HepG2 (cell line): Measurements from ENCODE around the gene CFAP43. TPM values are rescaled to one million over a fixed set of nuclear protein-coding genes. Genes with fewer than 3 reads are reported as not detected.

Experiments used
- ATAC-seq: fragments of 200-7000 bp; cut with Tn5 transposase; 3 replicates; pipeline ENCODE4 v1.9.1; 2020; ENCODE audit warnings: mild to moderate bottlenecking, moderate library complexity
- BruUV-seq: library from RNA; stranded (reverse); fragments of 400-500 nt; replicated peaks from 2 replicates; lab custom pipeline; 2021; lab: Mats Ljungman, UMichigan
- CTCF ChIA-PET: fragments of 300-600 bp; formaldehyde crosslinking; extraction: SDS; loops from one replicate; lab custom pipeline; 2021; ENCODE audit warnings: low total read pairs, inconsistent platforms, low intra/inter-chr PET ratio; lab: Yijun Ruan, JAX
- POLR2A ChIA-PET: fragments of 350-600 bp; sonication (Branson Sonifier 250); formaldehyde crosslinking; loops from one replicate; lab custom pipeline; 2020; ENCODE audit warnings: antibody characterized with exemption, inconsistent platforms; lab: Yijun Ruan, JAX
- DNase-seq: peaks from one replicate; pipeline ENCODE4 v3.0.0-alpha.2; 2015; ENCODE audit warnings: low spot score
- FAIRE-seq: peaks from 3 replicates; lab custom pipeline; 2011; peaks lifted over from hg19 to GRCh38; lab: Jason Lieb, UNC
- H2AFZ ChIP-seq: one replicate; pipeline ENCODE4 v1.6.1; 2011; ENCODE audit warnings: low read length, inconsistent platforms
- H3K27ac ChIP-seq: fragments of 300-600 bp; 3 replicates; pipeline ENCODE4 v1.8.0; 2011; ENCODE audit warnings: mixed run types, mild to moderate bottlenecking, mixed read lengths, low read length, inconsistent platforms; ENCODE audit not compliant: insufficient read depth; ENCODE audit errors: extremely low read length
- H3K27me3 ChIP-seq, 2 experiments: fragments of 200-600 bp in 1 of 2; 2 replicates in 1 of 2; 3 replicates in 1 of 2; pipeline versions ENCODE4 v1.6.0 to v1.8.0; 2011; ENCODE audit warnings: low read length in 2 of 2, mild to moderate bottlenecking in 2 of 2, moderate library complexity in 2 of 2, inconsistent platforms in 1 of 2; ENCODE audit not compliant: insufficient read depth in 2 of 2, control insufficient read depth in 1 of 2
- H3K36me3 ChIP-seq, 2 experiments: fragments of 200-600 bp in 1 of 2; replicated peaks in 1 of 2; 2 replicates in 1 of 2; 3 replicates in 1 of 2; pipeline versions ENCODE4 v1.5.1 to v1.8.0; 2011; ENCODE audit warnings: low read length in 2 of 2, inconsistent platforms in 1 of 2; ENCODE audit not compliant: insufficient read depth in 2 of 2, control insufficient read depth in 1 of 2
- H3K4me1 ChIP-seq: 2 replicates; pipeline ENCODE4 v1.5.1; 2012; ENCODE audit warnings: low read length, inconsistent platforms; ENCODE audit not compliant: insufficient read depth
- H3K4me2 ChIP-seq: 2 replicates; pipeline ENCODE4 v1.6.0; 2011; ENCODE audit warnings: low read depth, low read length, inconsistent platforms
- H3K4me3 ChIP-seq, 3 experiments: fragments of 200-600 bp in 1 of 3; sonication (generic), shearing (Covaris generic) in 1 of 3; replicated peaks in 1 of 3; 2 replicates each; pipeline ENCODE4 v1.5.1; 2011 to 2016; ENCODE audit warnings: low read length in 3 of 3, inconsistent platforms in 2 of 3, low read depth in 2 of 3, mild to moderate bottlenecking in 2 of 3, control low read depth in 1 of 3, mixed read lengths in 1 of 3; ENCODE audit not compliant: insufficient read depth in 1 of 3
- H3K79me2 ChIP-seq: one replicate; pipeline ENCODE4 v1.6.1; 2011; ENCODE audit warnings: low read length, inconsistent platforms; ENCODE audit not compliant: insufficient read depth
- H3K9ac ChIP-seq: 2 replicates; pipeline ENCODE4 v1.6.0; 2011; ENCODE audit warnings: mild to moderate bottlenecking, low read depth, low read length, inconsistent platforms; ENCODE audit not compliant: insufficient read depth
- H3K9me3 ChIP-seq: 2 replicates; pipeline ENCODE4 v1.5.1; 2012; ENCODE audit warnings: mild to moderate bottlenecking, low read length
- H4K20me1 ChIP-seq: 2 replicates; pipeline ENCODE4 v1.6.0; 2011; ENCODE audit warnings: inconsistent platforms, mild to moderate bottlenecking, low read length, moderate library complexity; ENCODE audit not compliant: insufficient read depth
- CREB3 ChIP-seq: sonication (generic); formaldehyde crosslinking; IDR thresholded peaks from 2 replicates; pipeline ENCODE4 v1.5.0; 2020; ENCODE audit warnings: missing genetic modification reagents
- EP300 ChIP-seq, 3 experiments: sonication (generic) in 1 of 3; formaldehyde crosslinking in 1 of 3; IDR thresholded peaks; 2 replicates each; pipeline versions ENCODE4 v1.5.1 to v1.6.1; 2011 to 2020; ENCODE audit warnings: low read depth in 2 of 3, low read length in 2 of 3, borderline replicate concordance in 1 of 3, improper control_type of control experiment in 1 of 3, mild to moderate bottlenecking in 1 of 3, missing genetic modification reagents in 1 of 3, moderate library complexity in 1 of 3
- FOXJ3 ChIP-seq: sonication (generic); formaldehyde crosslinking; IDR thresholded peaks from 2 replicates; pipeline ENCODE4 v1.4.0; 2020; ENCODE audit warnings: missing genetic modification reagents, mild to moderate bottlenecking, borderline replicate concordance
- HDAC2 ChIP-seq: sonication (generic); formaldehyde crosslinking; IDR thresholded peaks from 2 replicates; pipeline ENCODE4 v1.4.0; 2020; ENCODE audit warnings: missing genetic modification reagents
- LCORL ChIP-seq, 2 experiments: fragments of 450-650 bp in 1 of 2; sonication (generic) in 1 of 2; formaldehyde crosslinking in 1 of 2; IDR thresholded peaks; 2 replicates each; pipeline versions ENCODE4 v1.5.0 to v1.6.1; 2017 to 2020; ENCODE audit warnings: antibody characterized with exemption in 1 of 2, missing genetic modification reagents in 1 of 2
- POLR2AphosphoS5 ChIP-seq: IDR thresholded peaks from 2 replicates; pipeline ENCODE4 v1.6.1; 2012; ENCODE audit warnings: low read depth, low read length
- RBM22 ChIP-seq: fragments of 200-400 bp; formaldehyde crosslinking; optimal IDR thresholded peaks from 2 replicates; pipeline ENCODE3; 2017; ENCODE audit warnings: mild to moderate bottlenecking, low read length, moderate library complexity
- REPIN1 ChIP-seq: sonication (generic); formaldehyde crosslinking; IDR thresholded peaks from 2 replicates; pipeline ENCODE4 v1.8.0; 2022; ENCODE audit warnings: missing genetic modification reagents, low read depth, mild to moderate bottlenecking, borderline replicate concordance
- TAF15 ChIP-seq: fragments of 200-400 bp; formaldehyde crosslinking; IDR thresholded peaks from one replicate; pipeline ENCODE4 v1.6.1; 2018; ENCODE audit warnings: mild to moderate bottlenecking, low read depth, low read length; ENCODE audit not compliant: poor library complexity, severe bottlenecking
- TCF7 ChIP-seq: sonication (generic); IDR thresholded peaks from 2 replicates; pipeline ENCODE4 v1.6.1; 2016; ENCODE audit warnings: antibody characterized with exemption, low read depth
- TFDP2 ChIP-seq: sonication (generic); formaldehyde crosslinking; IDR thresholded peaks from 2 replicates; pipeline ENCODE4 v1.4.0; 2020; ENCODE audit warnings: missing genetic modification reagents
- ZFAT ChIP-seq: sonication (generic); formaldehyde crosslinking; conservative IDR thresholded peaks from 2 replicates; pipeline ENCODE4 v1.8.1; 2023; ENCODE audit warnings: missing genetic modification reagents, inconsistent platforms
- ZNF180 ChIP-seq: sonication (generic); formaldehyde crosslinking; IDR thresholded peaks from 2 replicates; pipeline ENCODE4 v1.4.0; 2020; ENCODE audit warnings: low read depth, missing genetic modification reagents, borderline replicate concordance
- ZNF652 ChIP-seq: IDR thresholded peaks from 2 replicates; pipeline ENCODE4 v1.6.1; 2016; ENCODE audit warnings: low read depth, borderline replicate concordance
- ZXDC ChIP-seq: sonication (generic); formaldehyde crosslinking; IDR thresholded peaks from 2 replicates; pipeline ENCODE4 v1.5.0; 2020; ENCODE audit warnings: mild to moderate bottlenecking, missing genetic modification reagents
- WGBS: methylation state at CpG from one replicate; pipeline ENCODE4 v1.1.6; 2017; ENCODE audit warnings: low lambda C conversion rate; 5-methylcytosine and 5-hydroxymethylcytosine counted together
- in situ Hi-C: cut with HindIII; loops from 2 replicates; pipeline ENCODE4 v1.10.0; 2017; ENCODE audit warnings: low pct_unique_long_range_greater_than_20kb; ENCODE audit not compliant: extremely low pct_ligation_motif_present
- intact Hi-C: fragments of 100-400 bp; cut with micrococcal nuclease; formaldehyde crosslinking; loops from one replicate; pipeline ENCODE4 v1.10.0; 2022; ENCODE audit not compliant: unreplicated experiment
- polyA plus RNA-seq, 8 experiments: library from polyadenylated mRNA; depleted of rRNA in 3 of 8; stranded (reverse) in 7 of 8; unstranded in 1 of 8; fragments of >200 nt; fragmentation: Illumina TruSeq in 4 of 8; extraction: Trizol in 4 of 8; gene quantifications; 2 replicates each; pipeline versions ENCODE4 v1.2.1 to v1.2.3, GENCODE V29; 2011 to 2016; ENCODE audit warnings: low read depth in 4 of 8, missing spikeins in 1 of 8, mixed read lengths in 1 of 8; ENCODE audit not compliant: insufficient read depth in 1 of 8
- total RNA-seq, 5 experiments: library from RNA; depleted of rRNA; stranded (reverse); fragments of >200 nt; fragmentation: Illumina TruSeq; extraction: Trizol; gene quantifications; 2 replicates each; pipeline ENCODE4 v1.2.3, GENCODE V29; 2016; ENCODE audit warnings: low read depth in 1 of 5

CFAP43 gene
- total and polyA plus RNA-seq, 2 of the 13 experiments (the other 11 are each of a cell fraction or from before 2014, with no cell fraction given) = 0.24 to 0.38 TPM

- TF ChIP-seq POLR2AphosphoS5 = peak; percentile 15; the same call in 1 of the 2 replicates
- TF ChIP-seq RBM22 = peak; percentile 66
- TF ChIP-seq HDAC2 (CRISPR knock-in tag) = no peak
- TF ChIP-seq, all 625 proteins: peak for 8
These were observed 36.8 kb upstream of the CFAP43 start, which contains the start of gene GSTO2 (continued) for GRCh38 chr10:104268713-104269645.

GRCh38 chr10:104268405-104268712 lies 36.2 kb upstream of the CFAP43 start:
- no TSS peak for BruUV-seq
- Histone ChIP-seq H3K36me3 (peaks cover 13 to 57% of the 10 kb centered on the region in 2 experiments), H4K20me1 (peaks cover 6% of the 10 kb centered on the region; the same call in 1 of the 2 replicates), H3K4me3 (no peak overlapping the region), H3K27ac (no peak overlapping the region), H3K9ac (no peak overlapping the region), H3K79me2 (no peaks in the 10 kb centered on the region), H3K4me1 (peaks cover 23% of the 10 kb centered on the region), H2AFZ (no peak overlapping the region), H3K4me2 (no peak overlapping the region), H3K9me3 (no peaks in the 10 kb centered on the region), H3K27me3 (no peaks in the 10 kb centered on the region)
- intact Hi-C loops = no loop called here
- FAIRE-seq (no peak), ATAC-seq (no peak; the same call in 2 of the 3 replicates), DNase-seq (no peak)
- WGBS = 97% methylated on average over 10 of the region's 10 CpGs
- in situ Hi-C loops = no loop called here
- POLR2A ChIA-PET = no interaction called here
- CTCF ChIA-PET = no interaction called here
- TF ChIP-seq FOXJ3 (CRISPR knock-in tag) (no peak), REPIN1 (CRISPR knock-in tag) (no peak), LCORL (IDR thresholded peaks at IDR 0.05) (no peak), LCORL (CRISPR knock-in tag; IDR thresholded peaks at IDR 0.05) (no peak), ZXDC (no peak), TCF7 (no peak), ZNF180 (CRISPR knock-in tag) (no peak), TFDP2 (CRISPR knock-in tag) (no peak), CREB3 (CRISPR knock-in tag) (no peak), TAF15 (no peak), ZNF652 (CRISPR knock-in tag) (no peak), EP300 (IDR thresholded peaks at IDR 0.05; ENCODE audit: low read depth in 2 of 2, low read length in 2 of 2) (no peak), EP300 (CRISPR knock-in tag; IDR thresholded peaks at IDR 0.05; ENCODE audit: borderline replicate concordance) (no peak), ZFAT (CRISPR knock-in tag) (no peak)
